ENCODE measurements around the gene PTGR3.
A peak's percentile ranks its signal among the peaks of the same experiment; 100 is the strongest.

PTGR3 gene

DNA sequence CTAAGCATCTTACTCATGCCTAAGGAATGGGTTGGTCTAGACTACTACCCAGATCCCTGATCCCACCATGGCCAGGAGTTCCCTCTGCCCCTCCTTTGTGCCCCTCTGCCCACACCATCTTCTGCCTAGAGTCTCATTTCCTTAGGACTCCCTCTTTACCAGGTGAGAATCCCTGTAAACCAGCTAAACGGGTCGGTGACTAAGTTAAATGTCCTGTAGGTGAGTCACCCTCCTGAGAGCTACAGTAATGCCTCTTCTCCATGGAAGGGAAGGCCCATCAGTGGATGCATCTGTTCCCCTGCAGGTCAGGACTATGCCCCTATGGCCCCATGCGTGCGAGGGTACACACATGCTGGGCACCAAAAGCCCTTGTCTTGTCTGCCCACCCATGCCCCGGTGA, 25.4 kb downstream of the PTGR3 start:
- no peak for DNase-seq (ENCODE audit: low read depth in 2 of 2)
- H3K4me3 ChIP-seq (replicated peaks in 1 of 2; ENCODE audit: low read depth in 2 of 2, low read length in 2 of 2) = no peak overlapping the region
- TF ChIP-seq, protein P1, sequence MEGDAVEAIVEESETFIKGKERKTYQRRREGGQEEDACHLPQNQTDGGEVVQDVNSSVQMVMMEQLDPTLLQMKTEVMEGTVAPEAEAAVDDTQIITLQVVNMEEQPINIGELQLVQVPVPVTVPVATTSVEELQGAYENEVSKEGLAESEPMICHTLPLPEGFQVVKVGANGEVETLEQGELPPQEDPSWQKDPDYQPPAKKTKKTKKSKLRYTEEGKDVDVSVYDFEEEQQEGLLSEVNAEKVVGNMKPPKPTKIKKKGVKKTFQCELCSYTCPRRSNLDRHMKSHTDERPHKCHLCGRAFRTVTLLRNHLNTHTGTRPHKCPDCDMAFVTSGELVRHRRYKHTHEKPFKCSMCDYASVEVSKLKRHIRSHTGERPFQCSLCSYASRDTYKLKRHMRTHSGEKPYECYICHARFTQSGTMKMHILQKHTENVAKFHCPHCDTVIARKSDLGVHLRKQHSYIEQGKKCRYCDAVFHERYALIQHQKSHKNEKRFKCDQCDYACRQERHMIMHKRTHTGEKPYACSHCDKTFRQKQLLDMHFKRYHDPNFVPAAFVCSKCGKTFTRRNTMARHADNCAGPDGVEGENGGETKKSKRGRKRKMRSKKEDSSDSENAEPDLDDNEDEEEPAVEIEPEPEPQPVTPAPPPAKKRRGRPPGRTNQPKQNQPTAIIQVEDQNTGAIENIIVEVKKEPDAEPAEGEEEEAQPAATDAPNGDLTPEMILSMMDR (IDR thresholded peaks at IDR 0.05; ENCODE audit: low read depth, low read length) = no peak

DNA sequence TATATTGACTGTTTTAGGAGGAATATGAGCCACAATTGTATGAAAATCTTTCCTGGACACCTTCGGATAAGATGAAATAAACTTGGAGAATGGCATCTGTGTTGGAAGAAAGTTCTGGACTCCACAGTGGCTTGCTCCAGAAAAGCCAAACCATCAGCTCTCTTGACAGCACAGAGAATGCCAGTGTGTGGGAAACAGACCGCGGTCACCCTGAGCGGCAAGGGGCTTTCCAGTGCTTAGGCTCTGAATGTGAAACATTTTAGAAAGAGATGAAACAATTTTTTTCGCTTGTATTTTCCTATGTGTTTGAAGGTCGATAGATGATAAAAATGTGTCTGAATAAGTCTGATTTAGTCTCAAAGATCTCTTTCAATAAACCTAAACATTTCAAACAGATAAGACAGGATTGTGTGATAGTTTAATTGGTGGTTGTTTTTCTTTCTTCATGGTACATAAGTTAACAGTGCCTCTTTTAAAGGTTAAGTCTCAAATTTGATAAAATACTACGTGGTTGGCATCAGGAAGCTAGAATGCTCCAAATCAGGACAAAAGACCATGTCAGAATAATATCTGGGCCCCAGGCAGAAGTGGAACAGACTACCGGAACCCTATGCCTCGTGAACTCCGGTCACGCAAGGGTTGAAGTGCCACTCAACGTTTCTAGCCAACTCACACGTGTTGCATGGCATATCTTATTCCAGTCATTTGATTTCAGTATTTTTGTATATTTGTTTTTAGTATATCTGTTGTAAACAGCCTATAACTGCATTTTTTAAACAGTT, 28.9 kb downstream of the PTGR3 start:
- TF ChIP-seq, protein P1 (IDR thresholded peaks at IDR 0.05; ENCODE audit: low read depth, low read length) = no peak
- H3K4me3 ChIP-seq (replicated peaks in 1 of 2; ENCODE audit: low read depth in 2 of 2, low read length in 2 of 2) = no peak overlapping the region

DNA sequence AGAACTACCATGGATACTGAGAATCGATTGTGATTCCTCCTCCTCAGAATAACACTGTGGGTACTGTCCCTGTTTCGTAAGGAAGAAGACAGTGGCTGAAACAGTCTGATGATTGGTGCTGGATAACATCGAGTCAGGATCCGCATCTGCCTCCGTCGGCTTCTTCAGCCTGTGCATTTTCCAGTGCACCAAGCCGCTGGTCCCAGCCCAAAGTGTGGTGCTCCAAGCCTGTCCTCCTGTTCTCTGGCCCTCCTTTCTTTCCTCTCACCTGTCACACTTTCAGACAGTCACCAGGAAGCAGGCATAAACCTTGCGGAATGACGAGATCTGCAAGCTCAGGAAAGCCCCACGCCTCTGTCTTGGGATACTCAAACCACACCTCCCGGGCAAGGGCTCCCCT, 30.6 kb downstream of the PTGR3 start:
- TF ChIP-seq, protein P1 (IDR thresholded peaks at IDR 0.05; ENCODE audit: low read depth, low read length) = no peak
- no peak overlapping the region for H3K4me3 ChIP-seq (replicated peaks in 1 of 2; ENCODE audit: low read depth in 2 of 2, low read length in 2 of 2)
- DNase-seq (ENCODE audit: low read depth in 2 of 2) = no peak

More for the DNA sequence above, 28.9 kb downstream of the PTGR3 start:
- DNase-seq (ENCODE audit: low read depth in 2 of 2) = no peak

DNA sequence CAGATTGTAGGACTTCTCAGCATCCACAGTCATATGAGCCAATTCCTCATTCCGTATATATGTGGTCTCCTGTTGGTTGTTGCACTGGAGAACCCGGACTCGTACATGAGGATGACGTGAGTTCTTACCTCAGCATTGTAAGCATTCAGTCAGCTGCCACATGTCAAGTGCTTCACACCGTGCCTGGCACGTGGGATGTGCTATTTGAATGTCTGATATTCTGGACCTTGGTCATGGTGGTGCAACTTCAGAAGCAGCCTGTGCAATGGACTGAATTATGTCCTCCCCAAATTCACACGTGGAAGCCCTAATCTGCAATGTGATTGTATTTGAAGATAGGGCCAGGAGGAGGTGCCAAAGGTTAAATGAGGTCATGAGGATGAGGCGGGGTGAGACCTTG, 32.1 kb downstream of the PTGR3 start:
- TF ChIP-seq, protein P1 (IDR thresholded peaks at IDR 0.05; ENCODE audit: low read depth, low read length) = no peak
- no peak overlapping the region for H3K4me3 ChIP-seq (replicated peaks in 1 of 2; ENCODE audit: low read depth in 2 of 2, low read length in 2 of 2)
- DNase-seq (ENCODE audit: low read depth in 2 of 2) = no peak

DNA sequence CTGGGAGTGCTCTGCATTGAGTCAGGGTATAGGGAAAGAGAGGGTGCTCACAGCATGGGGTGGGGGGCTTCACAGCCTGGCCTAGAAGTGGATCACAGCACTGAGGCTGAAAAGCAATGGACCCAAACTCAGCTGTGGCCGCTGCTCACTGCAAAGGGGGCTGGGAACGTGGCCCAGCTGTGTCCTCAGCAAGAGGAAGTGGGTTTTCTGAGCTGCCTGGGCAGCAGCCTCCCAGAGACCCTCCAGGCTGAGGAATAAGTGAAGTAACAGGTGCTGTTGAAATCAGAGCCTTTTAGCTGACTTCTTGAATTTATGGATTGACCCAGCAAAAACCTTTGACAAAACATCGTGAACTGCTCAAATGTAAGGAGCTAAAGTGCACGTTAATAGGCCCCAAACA, 35.2 kb downstream of the PTGR3 start:
- TF ChIP-seq, protein P1 (IDR thresholded peaks at IDR 0.05; ENCODE audit: low read depth, low read length) = no peak
- H3K4me3 ChIP-seq (replicated peaks in 1 of 2; ENCODE audit: low read depth in 2 of 2, low read length in 2 of 2) = no peak overlapping the region
- no peak for DNase-seq (ENCODE audit: low read depth in 2 of 2)

DNA sequence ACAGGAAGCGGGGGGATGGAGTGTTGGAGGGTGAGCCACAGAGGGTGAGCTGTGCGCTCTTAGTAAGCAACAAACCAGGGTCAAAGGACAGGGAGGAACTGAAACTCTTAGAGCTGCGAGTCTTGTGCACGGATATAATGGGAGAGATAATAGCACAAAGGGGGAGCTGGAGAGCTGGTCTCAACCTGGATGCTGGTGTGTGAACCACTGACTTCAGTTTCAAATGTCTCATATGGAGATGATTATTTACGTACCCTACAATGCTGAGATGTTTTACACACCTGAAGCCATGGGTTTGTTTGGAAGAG, 35.9 kb downstream of the PTGR3 start:
- DNase-seq (ENCODE audit: low read depth in 2 of 2) = peak; percentile 3 to 5
- TF ChIP-seq, protein P1 (IDR thresholded peaks at IDR 0.05; ENCODE audit: low read depth, low read length) = peak; percentile 4
- H3K4me3 ChIP-seq (replicated peaks in 1 of 2; ENCODE audit: low read depth in 2 of 2, low read length in 2 of 2) = no peak overlapping the region

Data from cardiac fibroblast (primary cell).